Measurements from ENCODE around the gene DBP.
"Not testable (repeated sequence)": the region's sequence is repeated elsewhere in the genome, so short reads cannot be mapped to it uniquely, and the experiment has no call there.

The DBP gene, protein sequence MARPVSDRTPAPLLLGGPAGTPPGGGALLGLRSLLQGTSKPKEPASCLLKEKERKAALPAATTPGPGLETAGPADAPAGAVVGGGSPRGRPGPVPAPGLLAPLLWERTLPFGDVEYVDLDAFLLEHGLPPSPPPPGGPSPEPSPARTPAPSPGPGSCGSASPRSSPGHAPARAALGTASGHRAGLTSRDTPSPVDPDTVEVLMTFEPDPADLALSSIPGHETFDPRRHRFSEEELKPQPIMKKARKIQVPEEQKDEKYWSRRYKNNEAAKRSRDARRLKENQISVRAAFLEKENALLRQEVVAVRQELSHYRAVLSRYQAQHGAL

DNA sequence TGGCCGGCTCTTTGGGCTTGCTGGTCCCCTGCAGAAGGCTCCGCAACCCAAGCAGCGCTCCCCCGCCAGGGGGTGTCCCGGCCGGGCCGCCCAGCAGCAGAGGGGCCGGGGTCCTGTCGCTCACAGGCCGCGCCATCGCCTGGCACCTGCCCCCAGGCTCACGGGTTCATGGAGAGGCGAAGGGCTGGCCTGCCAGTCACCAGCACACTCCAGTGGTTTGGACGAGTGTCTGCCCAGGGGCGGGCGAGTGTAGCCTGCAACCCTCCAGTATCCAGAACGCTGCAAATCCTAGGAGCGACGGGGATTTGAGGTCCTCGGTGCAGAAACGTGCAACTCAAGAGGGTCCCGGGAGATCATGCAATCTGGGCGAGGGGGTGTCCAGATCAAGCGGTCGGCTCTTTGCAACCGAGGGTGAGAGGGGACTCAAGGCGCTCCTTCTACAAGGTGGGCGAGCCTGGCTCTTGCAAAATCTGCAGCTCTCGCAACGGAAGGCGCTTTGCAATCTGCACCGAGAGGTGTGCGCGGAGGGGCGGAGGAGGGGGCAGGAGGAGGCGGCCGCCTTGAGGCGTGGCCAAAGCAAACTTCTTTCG lies at the start of gene DBP:
DBP (minus strand) TSS at position 521 of the 590 bp plus-strand sequence; CDS start at position 136, 385 bp downstream.
- peak; percentile 38 for DNase-seq

DNA sequence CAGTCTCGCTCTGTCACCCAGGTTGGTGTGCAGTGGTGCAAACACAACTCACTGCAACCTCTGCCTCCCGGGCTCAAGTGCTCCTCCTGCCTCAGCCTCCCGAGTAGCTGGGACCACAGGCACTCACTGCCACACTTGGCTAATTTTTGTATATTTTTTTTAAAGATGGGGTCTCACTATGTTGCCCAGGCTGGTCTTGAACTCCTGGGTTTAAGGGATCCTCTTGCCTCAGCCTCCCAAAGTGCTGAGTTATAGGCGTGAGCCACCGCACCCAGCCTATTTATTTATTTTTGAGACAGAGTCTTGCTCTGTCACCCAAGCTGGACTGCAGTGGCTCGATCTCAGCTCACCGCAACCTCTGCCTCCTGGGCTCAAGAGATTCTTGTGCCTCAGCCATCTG lies 49.5 kb upstream of the DBP start:
- not testable (repeated sequence) for DNase-seq

DNA sequence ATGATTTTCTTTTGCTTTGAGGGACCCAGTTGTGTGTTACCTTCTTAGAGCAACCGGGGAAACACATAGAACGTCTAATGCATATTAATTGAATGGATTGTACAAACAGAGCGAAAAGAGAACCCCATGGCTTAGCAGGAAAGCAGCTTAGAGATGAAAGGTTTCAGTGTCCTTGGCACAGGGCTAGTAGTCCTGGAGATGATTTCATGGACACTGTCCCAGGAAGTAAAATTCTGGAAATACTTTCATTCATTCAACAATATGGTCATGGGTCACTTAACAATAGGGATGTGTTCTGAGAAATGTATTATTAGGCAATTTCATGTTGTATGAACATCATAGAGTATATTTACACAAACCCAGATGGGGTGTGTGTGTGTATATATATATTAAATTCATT lies 48.9 kb upstream of the DBP start:
- DNase-seq, result no peak

DNA sequence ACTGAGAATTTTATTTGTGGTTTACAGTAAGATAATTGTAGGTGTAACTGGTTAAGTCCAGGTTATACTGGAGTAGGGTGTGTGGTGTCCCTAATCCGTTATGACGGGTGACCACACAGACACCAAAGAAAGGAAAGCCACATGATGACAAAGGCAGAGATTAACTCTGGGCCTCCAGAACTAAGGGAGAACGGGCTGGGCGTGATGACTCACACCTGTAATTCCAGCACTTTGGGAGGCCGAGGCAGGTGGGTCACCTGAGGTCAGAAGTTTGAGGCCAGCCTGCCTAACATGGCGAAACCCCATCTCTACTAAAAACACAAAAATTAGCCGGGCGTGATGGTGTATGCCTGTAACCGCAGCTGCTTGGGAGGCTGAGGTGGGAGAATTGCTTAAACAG lies 48.4 kb upstream of the DBP start:
- no peak for DNase-seq

DNA sequence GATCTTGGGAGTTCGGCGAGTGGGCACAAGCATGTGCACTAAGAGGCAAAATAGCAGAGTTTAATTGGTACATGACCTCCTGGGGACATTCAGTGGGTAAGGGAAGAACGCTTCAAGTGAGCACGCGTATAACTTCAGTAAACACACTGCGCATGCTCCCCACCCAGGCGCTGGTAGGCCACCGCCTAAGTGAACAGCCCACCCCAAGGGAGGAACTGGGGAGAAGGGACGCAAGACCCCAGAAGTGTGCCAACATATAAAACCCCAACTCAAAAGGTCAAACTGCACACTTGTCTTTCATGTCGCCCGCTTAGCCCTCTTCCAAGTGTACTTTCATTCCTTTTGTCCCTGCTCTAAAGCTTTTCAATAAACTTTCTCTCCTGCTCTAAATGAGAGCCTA lies 46.2 kb upstream of the DBP start:
- peak; percentile 22 for DNase-seq

DNA sequence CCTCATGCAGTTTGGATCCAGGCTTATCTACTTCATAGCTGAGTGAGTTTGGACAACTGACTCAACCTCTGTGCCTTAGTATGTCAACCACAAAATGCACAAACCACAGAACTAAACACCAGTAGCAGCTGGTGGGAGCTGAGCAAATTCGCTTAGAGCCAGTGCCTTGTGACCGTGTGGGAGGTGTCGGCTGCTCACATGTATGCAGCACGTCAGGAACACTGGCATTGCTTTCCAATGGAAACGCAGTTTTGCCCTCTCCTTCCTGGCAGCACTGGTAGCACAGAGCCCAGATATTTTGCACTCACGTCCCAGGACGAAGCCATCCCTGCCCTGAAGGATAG lies 43.9 kb upstream of the DBP start:
- DNase-seq, result no peak

DNA sequence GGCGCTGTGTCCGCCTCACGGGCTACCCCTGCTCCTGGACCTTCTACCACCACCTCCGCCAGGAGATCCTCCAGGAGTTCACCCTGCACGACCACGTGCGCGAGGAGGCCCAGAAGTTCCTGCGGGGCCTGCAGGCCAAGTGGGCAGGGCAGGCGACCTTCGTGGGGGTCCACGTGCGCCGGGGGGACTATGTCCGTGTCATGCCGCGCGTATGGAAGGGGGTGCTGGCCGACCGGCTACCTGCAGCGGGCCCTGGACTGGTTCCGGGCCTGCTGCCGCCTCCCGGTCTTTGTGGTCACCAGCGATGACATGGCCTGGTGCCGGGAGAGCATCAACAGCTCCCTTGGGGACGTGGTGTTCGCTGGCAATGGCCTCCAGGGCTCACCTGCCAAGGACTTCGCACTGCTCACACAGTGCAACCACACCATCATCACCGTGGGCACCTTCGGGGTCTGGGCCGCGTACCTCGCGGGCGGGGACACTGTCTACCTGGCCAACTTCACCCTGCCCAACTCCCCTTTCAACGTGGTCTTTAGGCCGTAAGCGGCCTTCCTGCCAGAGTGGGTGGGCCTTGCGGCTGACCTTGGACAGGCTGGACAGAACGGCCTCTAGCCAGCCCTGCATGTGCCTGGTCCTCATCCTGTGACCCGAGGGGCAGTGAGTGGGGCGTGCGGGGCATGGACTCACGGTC lies 43.4 kb upstream of the DBP start:
- DNase-seq, result no peak

DNA sequence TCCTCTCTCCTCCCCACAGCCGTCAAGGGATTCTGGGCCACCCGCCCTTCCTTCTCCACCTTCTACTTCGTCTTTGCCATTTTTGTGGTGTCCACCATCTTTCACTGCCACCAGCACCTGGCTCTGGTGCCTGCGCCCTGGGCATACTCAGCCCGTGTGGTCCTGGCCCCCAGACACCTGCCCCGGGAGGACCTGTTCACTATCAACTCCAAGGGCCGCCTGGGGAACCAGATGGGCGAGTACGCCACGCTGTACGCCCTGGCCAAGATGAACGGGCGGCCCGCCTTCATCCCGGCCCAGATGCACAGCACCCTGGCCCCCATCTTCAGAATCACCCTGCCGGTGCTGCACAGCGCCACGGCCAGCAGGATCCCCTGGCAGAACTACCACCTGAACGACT lies 42.8 kb upstream of the DBP start:
- not testable (repeated sequence) for DNase-seq

DNA sequence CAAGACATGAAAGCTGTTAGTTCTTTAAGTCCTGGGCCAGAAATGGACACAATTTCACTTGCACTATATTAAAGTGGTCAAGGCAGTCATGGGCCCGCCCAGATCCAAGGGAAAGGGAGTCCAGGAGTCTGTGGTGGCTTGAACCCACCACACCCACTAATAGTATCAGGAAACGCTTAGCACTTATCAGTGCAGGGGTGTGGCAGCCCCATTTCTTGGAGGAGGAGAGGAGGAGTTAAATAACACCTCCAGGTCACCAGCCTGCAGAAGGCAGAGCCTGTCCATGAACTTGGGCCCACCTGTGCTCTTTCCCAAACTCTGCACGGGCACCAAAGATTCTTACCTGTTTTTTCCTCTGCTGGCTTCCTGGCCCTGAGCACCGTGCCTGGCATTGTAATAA lies 41.0 kb upstream of the DBP start:
- no peak for DNase-seq

DNA sequence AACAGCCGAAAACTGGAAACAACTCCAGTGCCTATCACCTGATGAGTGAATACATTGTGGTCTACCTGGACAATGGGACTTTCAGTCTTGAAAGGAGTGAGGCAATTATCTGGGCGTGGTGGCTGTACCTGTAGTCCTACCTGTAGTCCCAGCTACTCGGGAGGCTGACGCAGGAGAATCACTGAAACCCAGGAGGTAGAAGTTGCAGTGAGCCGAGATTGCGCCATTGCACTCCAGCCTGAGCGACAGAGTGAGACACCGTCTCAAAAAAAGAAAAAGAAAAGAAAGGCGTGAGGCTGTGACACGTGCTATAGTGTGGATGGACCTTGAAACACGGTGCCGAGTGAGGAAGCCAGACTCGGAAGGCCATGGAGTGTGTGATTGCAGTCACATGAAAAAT lies 39.7 kb upstream of the DBP start:
- DNase-seq, result no peak

DNA sequence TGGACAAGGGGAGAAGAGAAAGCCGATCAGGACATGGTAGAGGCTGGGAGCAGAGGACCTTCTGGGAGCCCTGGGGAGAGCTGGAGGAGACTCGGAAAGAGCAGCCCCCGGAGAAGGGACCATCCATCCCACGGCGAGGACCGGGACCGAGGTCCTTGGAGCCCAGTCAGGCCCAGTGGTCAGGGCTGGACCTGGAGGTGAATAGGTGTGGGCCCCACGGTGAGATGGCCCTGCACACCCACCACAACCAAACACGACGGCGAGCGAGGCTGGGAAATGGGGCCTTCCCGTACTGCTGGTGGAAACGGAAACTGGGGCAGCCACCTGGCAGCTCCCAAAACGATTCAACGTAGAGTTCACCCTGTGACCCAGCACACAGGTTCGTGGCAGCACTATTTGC lies 39.3 kb upstream of the DBP start:
- DNase-seq, result no peak

DNA sequence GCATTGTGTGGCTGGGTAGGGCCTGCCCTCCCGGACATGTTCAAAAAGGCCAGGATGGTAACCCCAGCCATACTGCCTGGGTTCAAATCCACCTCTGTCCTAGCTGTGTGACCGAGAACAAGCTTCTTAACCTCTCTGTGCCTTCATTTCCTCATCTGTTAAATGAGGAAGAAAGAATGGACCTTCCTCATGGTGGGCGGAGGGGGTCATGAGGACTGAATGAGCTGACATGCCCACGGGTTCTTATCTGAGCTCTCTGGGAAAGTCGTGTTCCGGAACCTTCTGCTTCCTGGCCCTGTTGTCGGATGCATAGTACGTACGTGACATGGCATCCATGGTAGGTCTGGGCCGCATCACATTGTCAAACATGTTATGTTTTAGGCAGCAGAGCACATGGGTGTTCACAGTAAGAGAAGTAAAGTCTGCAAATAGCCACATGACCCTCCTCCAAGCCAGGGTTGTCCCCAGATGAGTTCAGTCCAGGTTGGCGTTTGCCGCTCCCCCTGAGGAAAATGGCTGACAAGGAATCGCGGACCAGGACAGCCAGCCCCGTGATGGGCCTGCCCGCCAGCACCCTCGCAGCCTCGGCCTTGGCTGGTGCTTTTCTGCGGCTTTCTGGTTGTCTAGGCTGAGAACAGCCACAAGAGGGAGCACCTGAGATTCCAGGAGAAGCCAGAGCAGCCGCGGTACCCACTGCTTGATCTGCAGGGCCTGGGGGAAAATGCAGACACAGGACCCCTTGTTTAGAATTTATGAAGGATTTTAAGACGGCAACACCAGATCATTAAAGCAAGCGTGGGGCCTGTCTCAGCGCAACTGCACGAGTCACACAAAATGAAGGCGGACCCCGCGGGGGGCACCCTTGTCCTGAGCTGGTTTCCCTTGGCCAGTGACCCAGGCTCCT lies 38.0 kb upstream of the DBP start:
- peak; percentile 74 for DNase-seq

DNA sequence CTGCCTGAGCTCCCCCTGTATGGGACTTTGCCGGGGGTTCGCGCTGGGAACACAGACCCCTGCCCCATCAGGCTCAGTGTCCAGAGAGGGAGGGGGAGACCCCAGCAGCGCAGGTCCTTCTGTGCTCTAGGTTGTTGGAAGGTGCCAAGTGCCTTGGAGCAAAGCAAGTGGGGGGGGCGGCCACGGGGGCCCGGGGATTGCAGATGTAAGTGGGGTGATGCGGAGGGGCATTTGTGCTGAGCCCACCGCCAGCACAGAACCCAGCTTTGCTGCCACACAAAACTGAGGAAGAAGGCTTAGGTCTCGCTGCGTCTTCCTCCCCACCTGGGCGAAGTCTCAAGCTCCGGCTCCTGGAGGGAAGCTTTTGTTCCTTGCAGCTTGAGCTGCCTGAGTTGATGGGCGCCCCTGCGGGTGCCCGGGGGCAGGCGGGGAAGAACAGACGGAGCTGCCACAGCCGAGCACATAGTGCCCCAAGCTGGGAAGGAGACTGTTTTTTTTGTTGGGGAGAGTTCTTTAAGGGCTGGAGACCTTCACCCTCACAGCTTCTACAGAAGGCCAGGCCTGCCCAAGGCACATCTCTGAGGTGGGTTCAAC lies 37.1 kb upstream of the DBP start:
- no peak for DNase-seq

DNA sequence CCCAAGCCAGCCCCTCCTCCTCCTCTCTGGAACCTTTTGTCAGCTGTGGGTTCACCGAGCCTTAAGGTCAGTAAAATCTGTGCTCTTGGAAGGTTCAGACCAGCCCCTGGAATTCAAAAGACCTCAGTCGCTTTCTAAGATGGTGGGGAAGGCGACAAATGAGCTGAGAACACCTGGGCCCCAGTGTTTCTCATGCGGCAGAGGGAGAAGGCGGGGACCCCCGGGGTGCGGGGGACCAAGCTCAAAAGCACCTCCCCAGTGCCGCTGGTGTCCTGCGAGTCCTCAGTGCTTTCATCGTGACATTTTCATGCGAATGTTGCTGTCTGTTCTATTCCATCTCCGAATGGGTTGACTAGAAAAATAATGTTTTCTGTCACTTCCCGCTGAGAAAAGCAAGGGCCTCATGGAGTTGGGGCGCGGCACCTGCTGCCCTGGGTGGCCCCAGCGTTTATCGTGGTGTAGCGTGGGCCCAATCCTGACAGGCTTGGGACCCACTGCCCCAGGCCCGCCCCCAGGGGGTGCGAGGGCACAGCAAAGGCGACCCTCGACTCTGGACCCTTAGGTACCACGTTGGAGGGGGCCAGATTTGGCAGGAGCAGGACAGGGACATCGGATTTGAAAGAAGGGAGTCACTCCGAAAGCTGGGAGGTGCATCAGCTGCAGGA lies 36.4 kb upstream of the DBP start:
- DNase-seq, result no peak

DNA sequence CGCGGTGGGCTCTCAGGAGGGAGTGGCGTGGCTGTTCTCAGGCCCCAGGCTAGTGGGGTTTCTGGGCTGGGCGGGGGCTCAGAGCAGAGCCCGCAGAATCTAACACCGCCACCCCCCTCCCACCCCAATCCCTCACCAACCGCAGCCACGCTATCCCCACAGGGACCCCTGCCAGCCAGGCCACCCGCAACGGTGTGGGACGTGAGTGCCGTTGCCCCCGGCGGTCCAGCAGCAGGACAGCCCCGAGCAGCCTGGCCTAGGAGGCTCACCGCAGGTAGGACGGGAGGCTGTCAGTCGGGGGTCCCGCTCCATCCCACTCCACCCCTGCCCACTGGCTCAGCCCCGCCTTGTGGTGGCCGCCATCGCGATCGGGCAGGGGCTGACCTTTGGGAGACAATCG lies 35.8 kb upstream of the DBP start, which contains the start of gene NTN5:
NTN5 (minus strand) TSS at position 24 of the 400 bp plus-strand sequence. CDS start 2,031 bp downstream, outside the sequence.
- no peak for DNase-seq

DNA sequence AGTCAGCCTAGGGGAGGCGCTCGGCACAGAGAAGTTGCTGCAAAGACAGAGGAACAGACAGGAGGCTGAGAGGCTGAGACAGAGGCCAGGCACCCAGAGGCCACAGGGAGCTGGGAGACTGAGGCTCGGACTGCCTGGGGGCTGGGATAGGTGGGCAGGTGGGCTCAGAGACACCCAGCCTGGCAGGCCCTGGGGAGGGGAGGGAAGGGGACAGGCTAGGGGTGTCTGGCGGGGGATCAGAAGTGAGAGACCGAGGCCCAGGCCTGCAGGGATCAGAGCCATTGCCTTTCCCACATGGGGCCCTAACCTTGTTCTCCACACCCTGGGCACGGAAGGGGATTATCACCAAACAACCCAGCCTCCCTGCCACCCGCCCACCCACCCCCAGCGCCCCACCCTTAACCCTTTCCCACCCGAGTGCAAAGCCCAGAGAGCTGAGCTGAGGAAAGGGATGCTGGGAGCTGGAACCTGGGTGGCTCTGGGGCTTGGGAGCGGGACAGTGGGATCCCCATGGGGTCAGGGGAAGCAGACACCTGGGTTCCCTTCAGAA lies 34.3 kb upstream of the DBP start:
- DNase-seq, result no peak

DNA sequence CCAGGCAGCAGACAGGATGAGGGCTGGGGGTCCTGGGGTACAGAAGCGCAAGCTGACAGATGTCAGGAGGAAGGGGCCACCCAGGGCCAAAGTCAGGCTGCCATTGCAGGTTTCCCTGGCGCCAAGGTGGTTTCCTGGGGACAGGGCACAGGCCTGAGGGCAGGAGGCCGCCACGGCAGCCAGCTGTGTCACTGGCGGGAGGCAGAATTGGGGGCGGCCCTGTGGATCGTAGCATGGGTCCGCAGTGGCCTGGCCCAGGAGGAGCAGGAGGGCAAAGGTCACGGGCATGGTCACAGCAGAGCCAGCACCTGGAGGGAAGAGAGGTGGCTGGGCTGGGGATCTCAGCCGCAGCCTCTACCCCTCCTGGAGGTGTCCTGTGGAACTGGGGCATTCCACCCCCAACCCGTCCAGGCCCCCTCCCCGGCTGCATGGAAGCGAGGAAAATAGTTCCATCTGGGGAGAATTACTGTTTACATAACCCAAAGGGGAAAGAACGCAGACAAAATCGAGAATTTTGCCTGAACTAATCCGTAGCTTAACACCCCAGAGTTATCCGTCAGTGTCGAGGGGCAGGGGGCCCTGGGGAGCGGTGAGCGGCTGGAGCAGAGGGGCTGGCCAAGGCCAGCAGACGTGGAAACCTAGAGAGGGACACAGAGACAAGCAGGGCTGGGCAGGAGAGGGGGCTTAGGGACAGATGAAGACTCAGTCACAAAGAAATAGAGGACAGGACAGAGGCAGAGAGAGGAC lies 33.7 kb upstream of the DBP start:
- no peak for DNase-seq

DNA sequence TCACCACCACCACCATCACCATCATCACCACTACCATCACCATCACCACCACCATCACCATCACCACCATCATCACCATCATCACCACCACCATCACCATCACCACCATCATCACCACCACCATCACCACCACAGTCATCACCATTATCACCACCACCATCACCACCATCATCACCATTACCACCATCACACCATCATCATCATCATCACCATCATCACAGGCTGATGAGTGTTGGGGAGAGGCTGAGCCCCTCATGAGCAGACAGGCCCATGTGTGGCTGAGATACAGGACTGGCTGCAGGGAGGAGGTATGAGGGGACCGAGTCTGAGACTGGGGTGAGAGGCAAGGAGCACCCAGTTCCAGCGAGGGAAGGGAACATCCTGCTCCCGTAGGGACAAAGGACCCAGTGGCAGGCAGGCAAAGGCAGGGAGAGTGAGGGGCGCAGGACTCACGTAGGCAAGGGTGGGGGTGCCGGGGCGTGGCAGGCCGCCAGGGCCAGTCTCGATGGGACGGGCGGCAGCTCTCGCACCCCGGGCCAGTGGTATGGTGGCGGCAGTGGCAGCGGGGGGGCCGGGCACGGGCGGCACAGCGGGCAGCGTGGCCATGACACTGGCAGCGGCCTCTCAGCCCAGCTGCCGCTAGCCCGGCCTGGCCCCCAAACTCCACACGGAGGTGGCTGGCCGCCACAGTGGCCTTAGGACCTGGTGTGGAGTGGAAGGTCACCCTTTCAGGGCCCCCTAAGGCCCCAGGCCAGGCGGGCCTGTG lies 32.9 kb upstream of the DBP start:
- no peak for DNase-seq

DNA sequence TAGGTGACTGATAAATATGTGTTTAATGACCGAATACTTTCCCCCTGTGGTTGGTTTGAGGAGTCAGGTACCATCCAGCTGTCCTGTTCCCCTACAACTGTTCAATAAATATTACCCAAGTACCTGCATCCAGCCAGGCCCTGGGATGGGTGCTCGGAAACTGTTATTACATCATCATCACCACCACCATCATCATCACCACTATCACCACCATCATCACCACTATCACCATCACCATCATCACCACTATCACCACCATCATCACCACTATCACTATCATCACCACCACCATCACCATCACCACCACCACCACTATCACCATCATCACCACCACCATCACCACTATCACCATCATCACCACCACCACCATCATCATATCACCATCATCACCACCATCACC lies 31.6 kb upstream of the DBP start:
- DNase-seq, result no peak

DNA sequence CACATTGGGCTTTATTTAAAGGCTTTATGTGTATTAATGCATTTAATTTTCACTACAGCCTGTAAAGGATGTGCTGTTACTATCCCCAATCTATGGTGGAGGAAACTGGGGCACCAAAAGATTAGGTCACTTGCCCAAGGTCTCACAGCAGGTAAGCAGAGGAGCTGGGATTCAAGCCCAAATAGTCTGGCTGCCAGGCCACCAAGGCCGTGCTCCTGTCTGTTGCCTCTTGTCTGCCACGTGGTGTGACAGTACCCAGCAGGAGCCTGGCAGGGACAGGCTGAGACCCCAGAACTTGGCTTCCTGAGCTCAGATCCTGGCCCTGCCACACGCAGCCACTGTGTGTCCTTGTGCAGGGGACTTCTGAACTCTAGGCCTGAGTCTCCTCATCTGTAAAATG lies 31.2 kb upstream of the DBP start:
- no peak for DNase-seq
